Measurements from ENCODE around the gene CLDN11.

Gene CLDN11

GRCh38 chr3:170441412-170441811, 22.7 kb downstream of the CLDN11 start:
- no peak overlapping the region for H3K4me3 Mint-ChIP-seq
- ATAC-seq (no peak), DNase-seq (ENCODE audit: low spot score in 2 of 2) (no peak)
- H3K9me3 Mint-ChIP-seq: no peaks in the 10 kb centered on the region
- no peak overlapping the region for H3K27ac Mint-ChIP-seq
- peaks cover 9% of the 10 kb centered on the region for H3K4me1 Mint-ChIP-seq
- H3K36me3 Mint-ChIP-seq: no peaks in the 10 kb centered on the region

- no peak for ATAC-seq
- no peak overlapping the region for H3K4me3 Mint-ChIP-seq
- DNase-seq (ENCODE audit: low spot score in 2 of 2): no peak
- no peaks in the 10 kb centered on the region for H3K4me1 Mint-ChIP-seq
- no peaks in the 10 kb centered on the region for H3K36me3 Mint-ChIP-seq
- H3K9me3 Mint-ChIP-seq: no peaks in the 10 kb centered on the region
- no peak overlapping the region for H3K27ac Mint-ChIP-seq
Measured at GRCh38 chr3:170442947-170443346, 24.3 kb downstream of the CLDN11 start.

GRCh38 chr3:170443457-170443856, 24.8 kb downstream of the CLDN11 start:
- DNase-seq (ENCODE audit: low spot score in 2 of 2) (no peak), ATAC-seq (no peak)
- H3K27ac Mint-ChIP-seq: no peak overlapping the region
- no peak overlapping the region for H3K4me3 Mint-ChIP-seq
- H3K9me3 Mint-ChIP-seq: no peaks in the 10 kb centered on the region
- no peaks in the 10 kb centered on the region for H3K4me1 Mint-ChIP-seq
- no peaks in the 10 kb centered on the region for H3K36me3 Mint-ChIP-seq

GRCh38 chr3:170448584-170448983, 29.9 kb downstream of the CLDN11 start:
- DNase-seq (ENCODE audit: low spot score in 2 of 2): no peak
- Mint-ChIP-seq H3K9me3 (no peaks in the 10 kb centered on the region), H3K4me1 (no peaks in the 10 kb centered on the region), H3K36me3 (no peaks in the 10 kb centered on the region), H3K27ac (no peak overlapping the region), H3K4me3 (no peak overlapping the region)
- no peak for ATAC-seq

- DNase-seq (ENCODE audit: low spot score in 2 of 2): no peak
- Mint-ChIP-seq H3K9me3 (no peaks in the 10 kb centered on the region), H3K4me3 (no peak overlapping the region), H3K36me3 (no peaks in the 10 kb centered on the region), H3K27ac (no peak overlapping the region), H3K4me1 (no peaks in the 10 kb centered on the region)
- no peak for ATAC-seq
Measured at GRCh38 chr3:170450039-170450438, 31.4 kb downstream of the CLDN11 start.

- ATAC-seq (no peak), DNase-seq (ENCODE audit: low spot score in 2 of 2) (no peak)
- Mint-ChIP-seq H3K9me3 (no peaks in the 10 kb centered on the region), H3K36me3 (no peaks in the 10 kb centered on the region), H3K4me3 (no peak overlapping the region), H3K27ac (no peak overlapping the region), H3K4me1 (no peaks in the 10 kb centered on the region)
Measured at GRCh38 chr3:170454509-170454908, 35.8 kb downstream of the CLDN11 start.

- ATAC-seq: no peak
- H3K4me3 Mint-ChIP-seq: no peak overlapping the region
- no peaks in the 10 kb centered on the region for H3K36me3 Mint-ChIP-seq
- no peak for DNase-seq (ENCODE audit: low spot score in 2 of 2)
- H3K27ac Mint-ChIP-seq: no peak overlapping the region
- no peaks in the 10 kb centered on the region for H3K9me3 Mint-ChIP-seq
- H3K4me1 Mint-ChIP-seq: no peaks in the 10 kb centered on the region
Measured at GRCh38 chr3:170458285-170458684, 39.6 kb downstream of the CLDN11 start.

GRCh38 chr3:170463011-170463410, 44.3 kb downstream of the CLDN11 start:
- peak in 1 of 2 donors; percentile 12 for DNase-seq (ENCODE audit: low spot score in 2 of 2)
- no peak overlapping the region for H3K4me3 Mint-ChIP-seq
- H3K9me3 Mint-ChIP-seq: no peaks in the 10 kb centered on the region
- H3K4me1 Mint-ChIP-seq: no peaks in the 10 kb centered on the region
- no peaks in the 10 kb centered on the region for H3K36me3 Mint-ChIP-seq
- ATAC-seq: no peak
- H3K27ac Mint-ChIP-seq: no peak overlapping the region

- H3K4me3 Mint-ChIP-seq: no peak overlapping the region
- DNase-seq (ENCODE audit: low spot score in 2 of 2): no peak
- no peaks in the 10 kb centered on the region for H3K9me3 Mint-ChIP-seq
- H3K27ac Mint-ChIP-seq: no peak overlapping the region
- H3K36me3 Mint-ChIP-seq: no peaks in the 10 kb centered on the region
- peaks cover 6% of the 10 kb centered on the region for H3K4me1 Mint-ChIP-seq
- no peak for ATAC-seq
Measured at GRCh38 chr3:170465955-170466354, 47.3 kb downstream of the CLDN11 start.

DNA sequence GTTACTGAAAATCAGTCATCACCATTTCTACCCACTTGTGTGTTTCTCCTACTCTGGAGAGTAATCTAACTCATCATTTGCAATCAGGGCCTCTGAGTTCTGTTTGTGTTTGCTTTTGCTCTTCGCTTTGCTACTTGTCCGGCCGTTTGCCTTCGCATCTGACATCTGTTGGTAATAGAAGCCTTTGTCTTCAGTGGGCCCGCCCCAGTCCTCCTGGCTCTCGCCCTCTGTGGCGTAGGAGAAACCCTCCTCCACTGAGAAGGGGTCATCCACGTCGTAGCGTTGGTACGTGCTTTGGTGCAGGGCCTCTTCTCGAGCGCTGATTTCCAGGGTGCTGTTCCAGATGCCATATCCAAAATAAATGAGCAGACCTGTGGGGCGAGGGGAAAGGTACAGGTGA, 48.3 kb downstream of the CLDN11 start:
- Mint-ChIP-seq H3K27ac (no peak overlapping the region), H3K4me3 (no peak overlapping the region), H3K4me1 (peaks cover 6% of the 10 kb centered on the region), H3K36me3 (no peaks in the 10 kb centered on the region), H3K9me3 (no peaks in the 10 kb centered on the region)
- ATAC-seq: no peak
- no peak for DNase-seq (ENCODE audit: low spot score in 2 of 2)

DNA sequence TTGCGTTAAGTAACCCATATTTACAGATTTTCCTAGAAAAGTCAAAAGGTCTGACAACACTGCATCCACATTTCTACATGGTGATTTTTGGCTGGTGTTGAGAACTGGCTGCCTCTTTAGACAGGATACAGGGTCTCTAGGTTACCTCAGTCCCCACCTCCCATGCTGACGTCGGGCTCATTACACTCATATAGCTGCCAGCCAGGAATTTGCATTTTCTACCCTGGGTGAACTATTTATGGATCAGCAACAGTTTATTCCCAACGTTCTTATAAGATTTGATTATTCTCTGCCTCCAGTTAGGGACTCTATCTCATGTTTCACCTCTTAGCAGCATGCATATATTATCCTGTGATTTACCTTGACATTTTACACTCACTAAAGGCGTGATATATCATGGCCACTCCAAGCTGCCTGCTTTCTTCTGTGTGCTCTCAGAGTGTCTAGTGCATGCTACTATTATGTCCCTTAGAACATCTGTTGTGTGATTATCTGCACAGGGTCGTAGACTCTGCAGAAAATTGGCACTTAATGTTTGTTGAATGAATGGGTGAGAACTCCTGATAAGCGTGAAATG, 49.0 kb downstream of the CLDN11 start:
- Mint-ChIP-seq H3K4me1 (peaks cover 6% of the 10 kb centered on the region), H3K9me3 (no peaks in the 10 kb centered on the region), H3K4me3 (no peak overlapping the region), H3K36me3 (no peaks in the 10 kb centered on the region), H3K27ac (no peak overlapping the region)
- DNase-seq (ENCODE audit: low spot score in 2 of 2): no peak
- ATAC-seq: no peak

DNA sequence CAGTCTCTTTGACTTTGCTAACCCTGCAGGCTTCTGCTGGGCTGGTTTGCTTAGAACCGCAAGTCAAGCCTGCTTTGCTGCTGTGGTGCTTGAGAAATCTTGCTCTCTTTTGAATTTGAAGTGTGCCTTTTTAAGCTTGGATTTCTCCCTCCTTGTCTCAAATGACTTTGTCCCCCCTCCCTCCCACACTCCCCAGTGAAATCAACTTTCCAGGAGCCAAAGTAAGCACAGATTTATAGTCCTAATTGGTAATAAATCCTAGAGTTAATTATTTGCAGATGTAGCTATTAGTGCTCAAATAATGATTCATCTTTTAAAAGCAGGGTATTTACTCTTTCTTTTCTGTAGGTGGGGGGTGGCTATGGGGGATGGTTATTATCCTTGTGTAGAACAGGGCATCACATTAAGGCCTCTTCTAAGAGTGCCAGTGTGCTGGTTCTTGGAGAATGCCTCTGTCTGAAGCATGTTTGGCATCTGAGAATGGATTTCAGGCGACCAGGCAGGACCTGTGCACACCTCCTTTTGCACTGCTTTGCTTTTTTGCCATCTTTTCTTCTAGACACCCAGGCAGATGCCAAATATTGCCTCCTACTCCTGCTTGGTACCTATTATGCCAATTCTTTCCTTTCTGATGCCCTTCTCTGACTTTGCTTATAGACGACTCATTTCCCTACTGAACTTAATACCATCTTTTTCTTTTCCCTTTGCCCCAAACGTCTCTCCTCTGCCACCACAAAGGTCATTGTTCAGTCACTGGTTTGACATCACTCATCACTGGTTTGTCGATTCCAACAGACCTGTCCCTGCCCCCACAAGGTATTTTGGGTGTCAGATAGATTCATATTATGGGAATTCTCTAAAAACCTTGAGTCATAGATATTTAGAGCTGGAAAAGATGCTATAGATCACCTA, 50.7 kb downstream of the CLDN11 start:
- Mint-ChIP-seq H3K27ac (no peak overlapping the region), H3K9me3 (no peaks in the 10 kb centered on the region), H3K4me1 (peaks cover 6% of the 10 kb centered on the region), H3K36me3 (no peaks in the 10 kb centered on the region), H3K4me3 (no peak overlapping the region)
- ATAC-seq (peak; percentile 45), DNase-seq (ENCODE audit: low spot score in 2 of 2) (no peak)

- no peaks in the 10 kb centered on the region for H3K9me3 Mint-ChIP-seq
- H3K4me3 Mint-ChIP-seq: no peak overlapping the region
- no peaks in the 10 kb centered on the region for H3K36me3 Mint-ChIP-seq
- no peak overlapping the region for H3K27ac Mint-ChIP-seq
- DNase-seq (ENCODE audit: low spot score in 2 of 2): no peak
- peak; percentile 38 for ATAC-seq
- peaks cover 6% of the 10 kb centered on the region for H3K4me1 Mint-ChIP-seq
Measured at GRCh38 chr3:170470063-170471016, 51.7 kb downstream of the CLDN11 start.

- ATAC-seq: no peak
- H3K27ac Mint-ChIP-seq: no peak overlapping the region
Measured at GRCh38 chr3:170471149-170471548, 52.5 kb downstream of the CLDN11 start.

GRCh38 chr3:170473358-170473757, 54.7 kb downstream of the CLDN11 start:
- ATAC-seq (no peak), DNase-seq (ENCODE audit: low spot score in 2 of 2) (no peak)
- no peaks in the 10 kb centered on the region for H3K9me3 Mint-ChIP-seq
- H3K27ac Mint-ChIP-seq: no peak overlapping the region
- H3K4me1 Mint-ChIP-seq: peaks cover 6% of the 10 kb centered on the region
- no peak overlapping the region for H3K4me3 Mint-ChIP-seq
- no peaks in the 10 kb centered on the region for H3K36me3 Mint-ChIP-seq

More at GRCh38 chr3:170471149-170471548, 52.5 kb downstream of the CLDN11 start:
- no peak overlapping the region for H3K4me3 Mint-ChIP-seq
- H3K9me3 Mint-ChIP-seq: no peaks in the 10 kb centered on the region
- no peaks in the 10 kb centered on the region for H3K36me3 Mint-ChIP-seq
- peaks cover 6% of the 10 kb centered on the region for H3K4me1 Mint-ChIP-seq
- DNase-seq (ENCODE audit: low spot score in 2 of 2): no peak
